HepG2 (cell line): ENCODE results near the gene TLL2. TPM values are rescaled to one million over a fixed set of nuclear protein-coding genes. Genes with fewer than 3 reads are reported as not detected.
A peak's percentile ranks its signal among the peaks of the same experiment; 100 is the strongest.

Experiments used
- BCLAF1 ChIP-seq: fragments of 450-650 bp; IDR thresholded peaks from 2 replicates; pipeline ENCODE4 v1.6.1; 2017; ENCODE audit warnings: mild to moderate bottlenecking
- BRD4 ChIP-seq: sonication (generic); formaldehyde crosslinking; IDR thresholded peaks from 2 replicates; pipeline ENCODE4 v1.4.0; 2020; ENCODE audit warnings: missing genetic modification reagents
- CCAR2 ChIP-seq: fragments of 200-400 bp; formaldehyde crosslinking; optimal IDR thresholded peaks from 2 replicates; pipeline ENCODE3; 2018; ENCODE audit warnings: low read depth, mild to moderate bottlenecking, low read length, moderate library complexity
- FOXA3 ChIP-seq: IDR thresholded peaks from 2 replicates; pipeline ENCODE4 v1.6.1; 2016; ENCODE audit warnings: missing genetic modification reagents, missing compliant biosample characterization
- GATA4 ChIP-seq: sonication (generic); IDR thresholded peaks from 2 replicates; pipeline ENCODE4 v1.6.1; 2016; ENCODE audit warnings: antibody characterized with exemption, low read depth, borderline replicate concordance
- IKZF1 ChIP-seq: fragments of 450-650 bp; IDR thresholded peaks from 2 replicates; pipeline ENCODE4 v1.7.1; 2016
- IKZF5 ChIP-seq: IDR thresholded peaks from 2 replicates; pipeline ENCODE4 v1.6.1; 2018; ENCODE audit warnings: missing genetic modification reagents, mild to moderate bottlenecking, missing compliant biosample characterization
- NFE2 ChIP-seq: sonication (generic); formaldehyde crosslinking; IDR thresholded peaks from 2 replicates; pipeline ENCODE4 v1.4.0; 2020; ENCODE audit warnings: missing genetic modification reagents
- SETDB1 ChIP-seq: sonication (generic); formaldehyde crosslinking; IDR thresholded peaks from 2 replicates; pipeline ENCODE4 v1.5.1; 2020; ENCODE audit warnings: missing genetic modification reagents, mild to moderate bottlenecking, borderline replicate concordance
- SUZ12 ChIP-seq: fragments of 150-350 bp; IDR thresholded peaks from 2 replicates; pipeline ENCODE4 v1.6.1; 2014; ENCODE audit warnings: low read depth, low read length
- ZKSCAN5 ChIP-seq: sonication (generic); formaldehyde crosslinking; IDR thresholded peaks from 2 replicates; pipeline ENCODE4 v1.5.1; 2020; ENCODE audit warnings: mild to moderate bottlenecking, missing genetic modification reagents
- ZNF280D ChIP-seq: sonication (generic); formaldehyde crosslinking; IDR thresholded peaks from 2 replicates; pipeline ENCODE4 v1.5.1; 2020; ENCODE audit warnings: mild to moderate bottlenecking, missing genetic modification reagents
- ZNF350 ChIP-seq: sonication (generic); formaldehyde crosslinking; IDR thresholded peaks from 2 replicates; pipeline ENCODE4 v1.4.0; 2020; ENCODE audit warnings: mild to moderate bottlenecking, low read depth, missing genetic modification reagents, borderline replicate concordance
- ZNF678 ChIP-seq: sonication (generic); formaldehyde crosslinking; IDR thresholded peaks from 2 replicates; pipeline ENCODE4 v1.4.0; 2020; ENCODE audit warnings: mild to moderate bottlenecking, missing genetic modification reagents
- ZNF740 ChIP-seq: sonication (generic); formaldehyde crosslinking; IDR thresholded peaks from 2 replicates; pipeline ENCODE4 v1.4.0; 2020; ENCODE audit warnings: missing genetic modification reagents
- ZNF83 ChIP-seq: sonication (generic); formaldehyde crosslinking; IDR thresholded peaks from 2 replicates; pipeline ENCODE4 v1.4.0; 2020; ENCODE audit warnings: missing genetic modification reagents, mild to moderate bottlenecking, borderline replicate concordance
- polyA plus RNA-seq, 8 experiments: library from polyadenylated mRNA; depleted of rRNA in 3 of 8; stranded (reverse) in 7 of 8; unstranded in 1 of 8; fragments of >200 nt; fragmentation: Illumina TruSeq in 4 of 8; extraction: Trizol in 4 of 8; gene quantifications; 2 replicates each; pipeline versions ENCODE4 v1.2.1 to v1.2.3, GENCODE V29; 2011 to 2016; ENCODE audit warnings: low read depth in 4 of 8, missing spikeins in 1 of 8, mixed read lengths in 1 of 8; ENCODE audit not compliant: insufficient read depth in 1 of 8
- total RNA-seq, 5 experiments: library from RNA; depleted of rRNA; stranded (reverse); fragments of >200 nt; fragmentation: Illumina TruSeq; extraction: Trizol; gene quantifications; 2 replicates each; pipeline ENCODE4 v1.2.3, GENCODE V29; 2016; ENCODE audit warnings: low read depth in 1 of 5
- TF ChIP-seq, protein P1 (sequence below): sonication (generic); formaldehyde crosslinking; conservative IDR thresholded peaks from 2 replicates; pipeline ENCODE4 v1.8.0; 2022; ENCODE audit warnings: missing genetic modification reagents
- TF ChIP-seq, protein P2 (sequence below): sonication (generic); formaldehyde crosslinking; IDR thresholded peaks from 2 replicates; pipeline ENCODE4 v1.4.0; 2020; ENCODE audit warnings: mild to moderate bottlenecking, missing genetic modification reagents, borderline replicate concordance

The TLL2 gene
- total and polyA plus RNA-seq, 2 of the 13 experiments (the other 11 are each of a cell fraction or from before 2014, with no cell fraction given) = 0.09 TPM; not detected in 1

GRCh38 chr10:96513698-96514561 is at the start of gene TLL2 (continued):
- TF ChIP-seq ZNF280D (no peak), BCLAF1 (no peak), ZNF740 (CRISPR knock-in tag) (0 out of 2 replicates have a peak, but pooled peaks have one; percentile 46), IKZF5 (CRISPR knock-in tag) (no peak), GATA4 (no peak), BRD4 (CRISPR knock-in tag) (no peak), FOXA3 (CRISPR knock-in tag) (0 out of 2 replicates have a peak, but pooled peaks have one; percentile 21), ZKSCAN5 (CRISPR knock-in tag) (no peak), SETDB1 (CRISPR knock-in tag) (no peak), IKZF1 (no peak), ZNF83 (no peak), SUZ12 (no peak), CCAR2 (no peak), ZNF678 (CRISPR knock-in tag) (no peak), ZNF350 (CRISPR knock-in tag) (peak; percentile 38; the same call in 1 of the 2 replicates), NFE2 (CRISPR knock-in tag) (no peak)
- TF ChIP-seq, protein P1, sequence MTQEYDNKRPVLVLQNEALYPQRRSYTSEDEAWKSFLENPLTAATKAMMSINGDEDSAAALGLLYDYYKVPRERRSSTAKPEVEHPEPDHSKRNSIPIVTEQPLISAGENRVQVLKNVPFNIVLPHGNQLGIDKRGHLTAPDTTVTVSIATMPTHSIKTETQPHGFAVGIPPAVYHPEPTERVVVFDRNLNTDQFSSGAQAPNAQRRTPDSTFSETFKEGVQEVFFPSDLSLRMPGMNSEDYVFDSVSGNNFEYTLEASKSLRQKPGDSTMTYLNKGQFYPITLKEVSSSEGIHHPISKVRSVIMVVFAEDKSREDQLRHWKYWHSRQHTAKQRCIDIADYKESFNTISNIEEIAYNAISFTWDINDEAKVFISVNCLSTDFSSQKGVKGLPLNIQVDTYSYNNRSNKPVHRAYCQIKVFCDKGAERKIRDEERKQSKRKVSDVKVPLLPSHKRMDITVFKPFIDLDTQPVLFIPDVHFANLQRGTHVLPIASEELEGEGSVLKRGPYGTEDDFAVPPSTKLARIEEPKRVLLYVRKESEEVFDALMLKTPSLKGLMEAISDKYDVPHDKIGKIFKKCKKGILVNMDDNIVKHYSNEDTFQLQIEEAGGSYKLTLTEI = no peak
- TF ChIP-seq, protein P2, sequence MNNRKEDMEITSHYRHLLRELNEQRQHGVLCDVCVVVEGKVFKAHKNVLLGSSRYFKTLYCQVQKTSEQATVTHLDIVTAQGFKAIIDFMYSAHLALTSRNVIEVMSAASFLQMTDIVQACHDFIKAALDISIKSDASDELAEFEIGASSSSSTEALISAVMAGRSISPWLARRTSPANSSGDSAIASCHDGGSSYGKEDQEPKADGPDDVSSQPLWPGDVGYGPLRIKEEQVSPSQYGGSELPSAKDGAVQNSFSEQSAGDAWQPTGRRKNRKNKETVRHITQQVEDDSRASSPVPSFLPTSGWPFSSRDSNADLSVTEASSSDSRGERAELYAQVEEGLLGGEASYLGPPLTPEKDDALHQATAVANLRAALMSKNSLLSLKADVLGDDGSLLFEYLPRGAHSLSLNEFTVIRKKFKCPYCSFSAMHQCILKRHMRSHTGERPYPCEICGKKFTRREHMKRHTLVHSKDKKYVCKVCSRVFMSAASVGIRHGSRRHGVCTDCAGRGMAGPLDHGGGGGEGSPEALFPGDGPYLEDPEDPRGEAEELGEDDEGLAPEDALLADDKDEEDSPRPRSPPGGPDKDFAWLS = no peak
